Anterior cingulate cortex (tissue), 58 donors: ENCODE measurements around the gene ZG16B.
A peak's percentile ranks its signal among the peaks of the same experiment; 100 is the strongest.

ENCODE experiments used
- DNase-seq, 58 donors: peaks; one replicate each; lab custom pipeline; 2025; lab: John Stamatoyannopoulos, UW

ZG16B gene

DNA sequence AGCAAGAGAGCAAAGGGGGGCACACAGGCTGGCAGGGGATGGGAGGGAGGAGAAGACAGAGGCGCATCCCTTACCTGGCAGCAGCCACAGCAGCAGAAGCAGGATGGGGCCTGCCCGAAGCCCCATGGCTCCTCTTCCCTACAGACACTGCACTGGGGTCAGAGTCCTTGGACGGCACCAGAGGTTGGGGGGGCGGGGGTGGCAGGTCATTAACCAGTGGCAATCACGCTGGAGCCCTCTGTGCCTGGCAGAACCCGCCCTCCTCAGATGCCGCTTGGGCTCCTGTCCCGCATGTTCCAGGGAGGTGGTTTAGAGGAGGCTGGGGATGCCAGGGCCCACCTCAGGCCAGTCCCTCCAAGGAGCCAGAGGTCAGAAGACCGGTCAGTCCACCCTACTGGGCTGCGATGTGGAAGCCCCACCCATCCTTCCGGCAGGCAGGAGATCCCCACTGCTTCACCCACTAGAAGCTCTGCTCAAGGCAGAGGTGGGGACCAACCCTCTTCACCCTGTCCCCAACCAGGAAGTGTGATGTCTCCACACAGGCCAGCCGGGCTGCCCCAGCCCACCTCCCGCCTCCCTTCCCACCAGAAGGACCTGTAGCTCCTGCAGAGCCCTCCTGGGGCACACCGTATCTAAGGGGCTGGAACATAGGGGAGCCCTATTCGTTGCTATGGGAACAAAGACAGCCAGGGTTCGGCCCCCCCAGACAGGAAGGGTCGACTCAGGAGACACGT lies 11.7 kb downstream of the ZG16B start:
- DNase-seq = no peak

DNA sequence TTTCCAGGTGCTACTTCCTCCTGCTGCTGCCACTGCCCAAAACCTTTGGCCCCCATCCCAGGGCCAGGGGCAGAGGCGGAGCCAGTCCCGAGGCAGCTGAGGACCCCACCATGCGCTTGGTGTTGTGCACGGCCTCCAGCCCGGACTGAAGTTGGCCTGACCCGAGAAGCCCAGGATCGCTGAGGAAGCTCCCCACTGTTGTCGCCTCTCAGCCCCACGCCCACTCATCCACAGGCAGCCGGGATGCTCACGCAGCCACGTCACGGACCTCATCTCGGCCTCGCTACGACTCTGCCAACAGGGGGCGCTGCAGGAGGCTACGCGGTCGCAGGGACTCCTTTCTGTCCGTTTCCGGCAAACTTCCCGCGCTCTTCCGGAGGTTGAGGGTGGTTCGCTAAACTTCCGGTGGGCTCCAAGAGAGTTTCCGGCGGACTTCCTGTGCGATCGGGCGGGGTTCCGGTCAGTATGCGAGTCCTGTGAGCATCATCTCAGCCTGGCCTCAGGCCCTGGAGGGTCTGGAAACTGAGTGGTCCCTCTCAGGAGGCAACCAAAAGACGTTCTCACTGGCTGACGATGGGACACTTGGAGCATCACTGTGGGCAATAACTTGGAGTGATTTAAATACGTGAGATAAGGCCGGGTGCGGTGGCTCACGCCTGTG lies 12.4 kb downstream of the ZG16B start:
- peak in 6 of 58 donors; percentile 7 to 40 (median 13) for DNase-seq

DNA sequence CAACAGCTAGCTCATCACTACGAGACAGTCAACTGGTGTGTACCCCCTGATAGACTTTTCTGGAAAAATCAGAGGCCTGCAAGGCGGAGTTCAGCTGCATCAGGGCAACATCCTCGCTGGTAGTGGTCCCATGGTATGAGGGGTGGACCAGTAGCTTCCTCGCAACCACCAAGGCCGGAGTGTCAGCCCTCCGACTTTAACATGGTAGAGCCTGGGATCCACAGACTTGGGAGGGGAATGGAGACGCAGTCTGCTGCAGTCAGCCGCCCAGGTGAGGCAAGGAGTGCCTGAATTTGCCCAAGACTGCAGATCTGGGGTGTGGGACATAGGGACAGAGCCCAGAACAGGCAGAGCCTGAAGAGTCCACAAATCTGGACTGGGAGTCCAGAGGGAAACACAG lies 13.4 kb downstream of the ZG16B start:
- DNase-seq = no peak

DNA sequence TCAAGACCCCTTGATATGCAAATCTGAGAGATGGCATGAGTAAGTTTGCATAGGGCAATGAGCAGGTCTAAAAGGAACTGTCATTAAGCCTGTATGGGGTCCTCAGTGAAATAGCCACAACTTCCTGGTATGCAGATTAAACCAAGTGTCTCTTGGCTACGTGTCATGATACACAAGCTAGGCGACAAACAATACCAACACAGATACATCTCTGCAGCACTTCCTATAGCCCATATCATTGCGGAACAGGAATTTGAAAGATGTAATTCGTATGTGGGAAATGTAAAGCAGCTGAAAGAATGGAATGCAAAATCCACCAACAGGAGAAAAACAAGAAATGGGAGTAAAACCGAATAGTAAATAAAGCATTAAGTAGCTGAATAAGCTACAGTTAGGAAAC lies 15.0 kb downstream of the ZG16B start:
- DNase-seq = no peak

DNA sequence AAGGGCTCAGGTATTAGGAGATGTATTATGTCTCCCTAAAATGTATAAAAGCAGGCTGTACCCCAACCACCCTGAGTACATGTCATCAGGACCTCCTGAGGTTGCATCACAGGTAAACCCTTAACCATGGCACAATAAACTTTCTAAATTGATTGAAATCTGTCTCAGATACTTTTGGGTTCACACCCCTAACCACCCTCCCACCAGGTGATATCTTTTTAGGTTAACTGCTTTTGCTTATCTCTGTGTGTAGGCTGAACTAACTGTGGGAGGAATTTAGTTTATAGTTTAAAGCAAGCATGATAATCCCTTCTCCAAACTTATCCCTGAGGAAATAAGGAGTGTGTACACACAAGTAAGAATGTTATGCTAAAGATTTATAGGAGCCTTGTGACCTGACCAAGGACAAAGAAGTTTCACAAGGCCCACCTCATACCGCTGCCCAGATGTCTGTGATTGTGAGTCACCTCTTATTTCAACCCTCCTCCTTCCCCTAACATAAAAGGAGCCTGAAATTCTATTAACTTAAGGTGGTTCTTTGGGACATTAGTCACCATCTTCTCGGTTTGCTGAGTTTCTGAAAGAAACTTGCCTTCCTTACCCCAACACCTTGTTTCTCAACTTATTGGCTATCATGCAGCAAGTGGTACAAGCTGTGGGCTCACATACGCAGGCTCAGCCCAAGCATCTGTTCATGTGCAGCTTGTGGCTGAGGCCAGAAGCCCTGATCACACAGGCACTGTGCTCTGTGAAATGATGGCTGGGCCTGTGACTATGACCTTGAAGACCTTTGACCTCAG lies 16.6 kb downstream of the ZG16B start:
- DNase-seq = no peak

DNA sequence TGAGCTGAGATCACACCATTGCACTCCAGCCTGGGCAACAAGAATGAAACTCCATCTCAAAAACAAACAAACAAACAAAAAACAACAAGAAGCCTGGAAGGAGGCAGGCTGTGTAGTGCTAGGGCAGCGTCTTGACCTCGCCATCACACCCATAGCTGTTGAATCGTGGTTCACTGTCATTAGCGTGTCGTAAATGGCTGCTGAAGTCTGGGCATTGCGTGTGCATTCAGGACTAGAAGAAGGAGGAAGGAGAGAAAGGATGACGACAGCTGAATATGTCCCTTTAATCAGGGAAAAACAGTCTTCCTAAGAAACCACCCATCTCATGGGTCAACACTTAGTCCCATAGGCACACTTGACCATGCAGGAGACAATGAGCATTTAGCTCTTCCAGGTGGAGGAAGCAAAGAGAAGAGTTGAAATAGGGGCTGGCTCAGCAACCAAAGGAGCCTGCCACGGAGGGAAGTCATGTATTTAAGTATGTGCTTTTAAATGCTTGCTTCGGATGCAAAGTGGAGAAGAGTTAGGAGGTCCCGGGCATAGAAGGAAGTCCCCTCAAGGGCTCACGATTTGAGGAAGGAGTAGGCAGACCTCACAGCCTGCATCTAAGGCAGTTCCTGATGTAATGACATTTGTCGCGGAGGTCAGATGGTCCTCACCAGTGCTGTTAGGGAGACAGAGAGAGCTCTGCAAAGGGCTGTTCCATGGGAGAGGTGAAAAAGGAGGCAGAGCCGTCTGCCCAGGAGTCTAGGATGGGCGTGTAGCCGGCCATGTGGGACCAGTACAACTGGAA lies 19.0 kb downstream of the ZG16B start:
- no peak for DNase-seq

DNA sequence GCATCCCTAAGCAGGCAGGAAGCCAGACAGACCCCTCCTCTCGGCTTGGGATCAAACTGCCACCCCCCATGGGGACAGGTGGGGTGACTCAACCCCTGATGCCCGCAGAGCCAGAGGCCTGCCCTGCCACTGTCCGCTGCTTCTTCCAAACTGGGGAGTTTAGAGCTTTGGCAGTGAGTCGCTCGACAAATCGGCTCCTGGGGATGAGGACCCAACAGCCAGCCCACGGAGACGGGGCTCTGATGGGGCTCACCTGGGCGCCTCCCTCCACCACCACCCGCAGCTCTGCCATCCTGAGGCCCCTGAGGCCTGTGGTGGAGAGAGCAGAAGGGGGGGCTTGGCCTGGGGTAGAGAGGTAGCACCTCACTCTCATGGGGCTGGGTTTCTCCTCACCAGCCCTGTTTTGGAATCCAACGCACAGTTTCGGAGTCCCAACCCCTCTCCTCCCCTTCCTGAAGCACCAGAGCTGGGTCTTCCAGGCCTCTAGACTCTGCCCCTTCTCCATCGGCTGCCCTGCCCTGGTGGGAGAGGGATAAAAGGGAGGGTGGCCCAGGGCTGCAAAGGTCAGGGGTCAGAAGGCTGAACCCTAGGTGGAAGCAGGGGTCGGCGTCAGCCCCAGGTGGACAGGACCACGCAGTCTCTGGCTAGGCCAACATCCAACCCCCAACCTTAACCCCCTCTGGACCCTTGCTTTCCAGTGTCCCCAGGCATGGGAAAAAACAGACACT lies 22.1 kb downstream of the ZG16B start:
- DNase-seq = no peak

DNA sequence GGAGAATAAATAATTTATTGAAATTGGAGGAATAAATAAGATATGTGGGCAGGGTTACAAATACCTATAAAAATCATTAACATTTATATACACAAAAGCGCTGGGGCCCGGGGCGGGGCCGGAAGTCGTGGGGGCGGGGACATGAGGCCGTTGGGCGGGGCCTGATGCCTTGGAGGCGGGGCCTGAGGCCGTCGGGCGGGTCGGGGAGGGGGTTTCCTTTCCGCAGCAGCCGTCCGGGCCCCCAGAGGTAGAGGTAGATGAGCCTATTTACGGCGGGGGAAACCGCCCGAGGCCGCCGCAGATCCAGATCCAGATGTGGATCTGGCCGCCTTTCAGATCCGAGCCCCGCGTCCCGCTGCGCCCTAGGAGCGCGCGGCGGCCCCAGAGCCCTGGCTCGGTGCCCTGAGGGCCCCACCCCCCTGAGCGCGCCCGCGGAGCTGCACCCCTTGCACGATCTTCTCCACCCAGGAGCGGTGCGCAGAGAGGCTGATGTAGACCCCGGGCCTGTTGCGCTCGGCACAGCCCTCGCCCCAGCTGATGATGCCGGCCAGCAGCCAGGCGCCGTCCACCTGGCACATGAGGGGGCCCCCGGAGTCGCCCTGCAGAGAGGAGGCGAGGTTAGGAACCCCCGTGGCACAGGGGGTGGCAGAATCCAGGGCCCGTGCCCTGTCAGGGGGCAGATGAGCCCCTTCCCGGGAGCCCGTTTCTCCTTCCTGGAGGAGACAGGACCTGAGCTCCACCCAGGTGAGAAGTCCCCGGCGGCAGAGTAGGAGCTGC lies 22.8 kb downstream of the ZG16B start:
- DNase-seq = no peak

DNA sequence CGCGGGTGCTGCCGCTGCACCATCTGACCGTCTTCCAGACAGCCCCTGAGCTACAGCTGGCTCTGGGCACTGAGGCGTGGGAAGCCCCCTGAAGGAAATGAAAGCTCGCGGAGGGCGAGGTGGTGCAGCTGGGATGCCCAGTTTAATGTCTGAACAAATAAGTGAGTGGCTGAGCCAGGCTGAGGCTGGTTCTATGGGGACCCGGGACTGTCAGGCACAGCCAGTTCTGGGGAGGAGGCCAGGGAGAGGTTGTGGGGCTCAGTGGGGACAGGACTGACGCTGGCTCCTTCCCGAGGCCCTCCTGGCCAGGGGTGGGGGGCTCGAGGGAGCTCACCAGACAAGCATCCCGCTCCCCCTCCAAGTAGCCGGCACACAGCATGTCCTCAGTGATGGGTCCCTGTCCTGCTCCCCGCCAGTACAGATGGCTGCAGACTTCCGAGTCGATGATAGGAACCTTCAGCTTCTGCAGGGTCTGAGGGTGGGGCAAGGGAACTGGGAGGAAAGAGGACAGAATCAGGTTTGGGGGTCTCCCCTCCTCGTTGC lies 23.5 kb downstream of the ZG16B start:
- no peak for DNase-seq

DNA sequence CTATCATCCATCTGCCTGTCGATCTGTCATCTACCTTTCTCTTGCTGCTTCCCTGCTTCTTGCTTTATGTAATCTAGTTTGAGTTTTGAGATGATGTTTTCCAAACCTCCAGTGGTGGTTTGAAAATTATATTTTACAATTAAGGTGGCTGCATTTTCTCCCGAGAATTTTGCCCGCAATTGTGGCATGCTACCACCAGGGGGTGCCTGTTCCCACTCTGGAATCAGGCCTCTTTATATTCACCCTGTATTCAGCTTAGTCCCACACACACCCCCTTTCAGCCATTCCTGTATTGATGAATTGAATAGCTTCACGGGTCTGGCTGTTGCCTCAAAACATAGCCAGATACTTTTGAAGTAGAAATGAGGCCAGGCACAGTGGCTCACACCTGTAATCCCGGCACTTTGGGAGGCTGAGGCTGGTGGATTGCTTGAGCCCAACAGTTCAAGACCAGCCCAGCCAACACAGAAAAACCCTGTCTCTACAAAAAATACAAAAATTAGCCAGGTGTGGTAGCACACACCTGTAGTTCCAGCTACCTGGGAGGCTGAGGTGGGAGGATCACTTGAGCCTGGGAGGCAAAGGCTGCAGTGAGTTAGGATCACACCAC lies 24.7 kb downstream of the ZG16B start:
- no peak for DNase-seq

DNA sequence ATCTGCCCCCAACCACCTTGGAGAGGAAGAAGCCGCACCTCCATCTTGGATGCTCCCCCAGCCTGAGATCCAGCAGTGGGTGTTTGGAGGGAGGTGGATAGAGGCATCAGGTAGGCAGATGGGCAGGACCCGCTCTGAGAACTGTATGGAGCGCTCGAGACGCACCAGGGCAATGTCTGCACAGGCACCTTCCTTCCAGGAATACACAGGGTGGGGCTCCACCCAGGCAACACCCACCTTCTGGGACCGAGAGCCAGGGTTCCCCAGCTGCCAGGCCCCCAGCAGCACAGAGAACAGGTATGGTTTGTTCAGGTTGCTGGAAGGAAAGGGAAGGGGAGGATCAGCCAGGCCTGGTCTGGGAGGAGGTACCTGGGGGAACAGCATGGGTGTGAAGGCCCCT lies 25.4 kb downstream of the ZG16B start:
- no peak for DNase-seq

DNA sequence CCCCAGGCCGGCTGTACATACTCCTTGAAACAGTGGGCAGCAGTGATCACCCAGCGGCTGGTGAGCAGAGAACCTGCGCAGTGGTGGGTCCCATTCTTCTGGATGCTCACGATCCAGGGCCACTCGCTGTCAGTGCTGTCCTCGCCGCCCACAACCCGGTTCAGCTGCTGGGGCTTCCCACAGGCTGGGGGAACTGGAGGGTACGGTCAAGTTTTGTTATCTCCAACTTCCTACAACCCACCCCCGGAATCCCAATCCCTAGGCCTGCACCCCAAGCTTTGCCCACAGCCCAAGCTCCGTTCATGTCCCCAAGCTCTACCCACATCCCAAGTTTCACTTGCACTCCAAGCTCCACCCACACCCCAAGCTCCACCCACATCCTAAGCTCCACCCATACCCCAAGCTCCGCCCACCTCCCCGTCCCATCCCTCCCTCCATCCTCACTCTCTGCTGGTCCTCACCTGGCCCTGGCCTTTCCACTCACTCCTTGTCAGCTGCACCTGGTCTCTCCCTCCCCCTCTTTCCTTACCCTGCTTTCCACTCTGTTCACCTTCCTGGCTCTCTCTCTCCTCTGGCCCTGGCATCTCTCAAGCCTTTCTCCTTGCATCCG lies 26.1 kb downstream of the ZG16B start:
- no peak for DNase-seq

DNA sequence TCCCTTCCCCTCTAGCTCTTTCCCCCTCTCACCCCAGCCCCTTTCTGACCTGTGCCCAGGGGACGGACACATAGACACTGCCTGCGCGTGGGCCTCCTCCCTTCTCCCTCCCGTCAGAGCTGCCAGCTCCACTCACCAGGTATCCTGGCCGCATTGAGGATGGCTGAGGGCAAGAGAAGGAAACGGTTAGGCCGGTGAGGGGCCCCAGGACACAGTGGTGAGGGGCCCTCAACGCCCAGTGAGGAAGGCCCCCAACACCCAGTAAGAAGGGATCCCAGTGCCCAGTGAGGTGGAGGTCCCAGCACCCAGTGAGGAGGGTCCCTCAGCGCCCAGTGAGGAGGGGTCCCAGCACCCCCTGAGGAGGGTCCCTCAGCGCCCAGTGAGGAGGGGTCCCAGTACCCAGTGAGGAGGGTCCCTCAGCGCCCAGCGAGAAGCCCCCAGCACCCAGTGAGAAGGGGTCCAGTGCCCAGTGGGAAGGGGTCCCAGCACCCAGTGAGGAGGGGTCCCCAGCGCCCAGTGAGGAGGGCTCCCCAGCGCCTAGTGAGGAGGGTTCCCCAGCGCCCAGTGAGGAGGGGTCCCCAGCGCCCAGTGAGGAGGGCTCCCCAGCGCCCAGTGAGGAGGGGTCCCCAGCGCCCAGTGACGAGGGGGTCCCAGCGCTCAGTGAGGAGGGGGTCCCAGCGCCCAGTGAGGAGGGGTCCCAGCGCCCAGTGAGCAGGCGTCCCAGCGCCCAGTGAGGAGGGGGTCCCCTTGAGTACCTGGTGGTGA lies 26.8 kb downstream of the ZG16B start:
- DNase-seq = no peak

DNA sequence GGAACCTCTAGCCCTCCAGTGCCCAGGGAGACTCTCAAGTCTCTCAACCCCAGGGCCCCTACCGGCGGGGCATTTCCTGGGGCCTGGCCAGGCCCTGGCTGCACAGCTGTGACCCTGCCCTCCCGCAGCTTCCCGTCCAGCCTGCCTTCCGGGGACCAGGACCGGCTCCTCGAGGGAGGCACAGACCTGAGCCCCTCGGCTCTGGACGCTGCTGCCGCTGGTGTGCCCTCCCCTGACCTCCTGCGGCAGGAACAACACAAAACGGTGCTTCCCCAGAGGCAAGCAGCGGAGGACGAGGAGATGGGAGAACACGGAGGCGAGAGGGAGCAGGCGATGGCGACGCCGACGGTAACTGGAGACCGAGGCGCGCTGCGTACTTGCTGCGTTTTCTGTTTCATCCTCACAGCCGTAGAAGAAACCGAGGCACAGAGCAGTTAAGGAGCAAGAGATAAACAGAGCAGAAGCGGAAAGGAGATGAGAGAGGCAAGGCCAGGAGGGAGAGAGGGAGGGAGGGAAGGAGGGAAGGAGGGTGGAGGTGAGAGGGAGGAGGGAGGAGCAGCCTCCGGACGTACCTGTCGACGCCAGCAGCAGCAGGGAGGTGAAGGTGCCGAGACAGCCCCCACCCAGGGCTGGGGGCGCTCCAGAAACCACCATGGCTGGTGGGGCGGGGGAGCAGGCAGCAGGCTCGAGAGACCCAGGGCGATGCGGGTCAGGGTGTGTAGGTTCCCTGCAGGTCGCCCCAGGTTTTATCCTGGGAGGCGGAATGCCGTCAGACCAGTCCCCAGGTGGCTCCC lies 27.5 kb downstream of the ZG16B start, which contains the start of gene PRSS22:
Gene PRSS22, minus strand, starts transcription at position 720 of the 794 bp plus-strand sequence. Its CDS starts 66 bp downstream, at position 654.
- DNase-seq = no peak

DNA sequence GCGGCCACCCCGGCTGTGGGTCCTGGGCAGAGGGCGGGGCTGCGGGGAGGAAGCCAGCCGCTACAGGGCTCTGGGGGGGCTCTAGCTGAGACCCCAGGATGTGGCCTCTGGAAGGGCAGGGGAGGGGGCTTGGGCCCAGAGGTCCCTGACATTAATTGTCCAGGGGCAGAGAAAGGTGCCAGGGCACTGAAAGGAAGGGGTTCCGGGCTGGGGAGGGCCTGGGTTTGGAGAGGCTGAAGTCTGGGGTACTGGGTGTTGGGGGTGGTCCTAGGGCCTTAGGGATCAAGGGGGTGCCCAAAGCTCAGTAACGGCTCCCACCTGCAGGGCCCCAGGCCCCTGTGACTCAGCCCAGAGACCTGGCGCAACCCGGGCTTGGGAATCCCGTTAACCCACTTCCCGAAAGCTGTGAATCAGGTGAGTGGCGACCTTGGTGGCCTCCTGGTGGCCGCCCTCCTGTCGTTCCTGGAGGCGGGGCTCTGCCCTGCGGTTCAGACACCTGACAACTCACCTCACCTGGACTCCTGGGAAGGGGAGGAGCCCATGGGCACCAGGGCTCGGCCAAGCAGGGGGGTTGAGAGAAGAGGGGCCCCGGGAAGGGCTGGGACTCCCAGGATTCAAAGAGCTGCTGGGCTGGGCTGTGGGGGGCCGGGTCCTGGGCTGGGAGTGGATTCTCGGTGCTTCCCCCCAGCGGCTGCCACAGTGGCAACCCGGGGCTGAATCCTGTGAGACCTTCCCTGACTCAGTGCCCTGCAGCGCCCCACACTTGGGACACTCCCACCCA lies 28.3 kb downstream of the ZG16B start:
- no peak for DNase-seq
